HFFc6 (cell line): ENCODE results near the gene DYDC2. TPM values are rescaled to one million over a fixed set of nuclear protein-coding genes. Genes with fewer than 3 reads are reported as not detected.

Experiments
- DNase-seq: peaks from one replicate; pipeline ENCODE4 v3.0.0-alpha.2; 2018
- H3K27ac Mint-ChIP-seq: 2 replicates; pipeline ENCODE4 v1.8.0; 2020; ENCODE audit warnings: mild to moderate bottlenecking, mixed read lengths
- H3K27me3 Mint-ChIP-seq: 2 replicates; pipeline ENCODE4 v1.8.0; 2021; ENCODE audit warnings: mild to moderate bottlenecking, moderate library complexity, mixed read lengths; ENCODE audit not compliant: insufficient read depth
- H3K36me3 Mint-ChIP-seq: 2 replicates; pipeline ENCODE4 v1.8.0; 2021; ENCODE audit warnings: low read depth, mixed read lengths
- H3K4me1 Mint-ChIP-seq: 2 replicates; pipeline ENCODE4 v1.8.0; 2020; ENCODE audit warnings: low read depth, mixed read lengths
- H3K4me3 Mint-ChIP-seq: 2 replicates; pipeline ENCODE4 v1.8.0; 2020; ENCODE audit warnings: mild to moderate bottlenecking, moderate library complexity, mixed read lengths
- H3K9me3 Mint-ChIP-seq: 2 replicates; pipeline ENCODE4 v1.8.0; 2020; ENCODE audit warnings: mild to moderate bottlenecking, mixed read lengths
- CTCF ChIP-seq: fragments of 200-600 bp; sonication (generic); IDR thresholded peaks from 2 replicates; pipeline ENCODE4 v1.5.0; 2021; ENCODE audit warnings: antibody characterized with exemption, mild to moderate bottlenecking
- long read RNA-seq: library from polyadenylated mRNA; unstranded; transcript quantifications from one replicate; pipeline ENCODE4 v2.0.0, GENCODE V29; 2019
- total RNA-seq, 6 experiments: library from RNA; stranded (reverse); fragmentation: NEBNext Ultra II Directional; extraction: Animal tissue kit (Norgen Biotek cat#: 25700); gene quantifications; 2 replicates in 1 of 6; 3 replicates in 5 of 6; pipeline ENCODE4 v1.2.3, GENCODE V29; 2021

The DYDC2 gene
- not detected for total RNA-seq
- long read RNA-seq: 0 reads

- Mint-ChIP-seq H3K4me3 (no peak within 1 kb of the TSS), H3K36me3 (no peaks in the 10 kb centered on the region), H3K27me3 (peaks cover 26% of the 10 kb centered on the region), H3K9me3 (peaks cover 7% of the 10 kb centered on the region; the same call in 1 of the 2 replicates), H3K27ac (no peak within 1 kb of the TSS), H3K4me1 (no peaks in the 10 kb centered on the region)
- no peak for TF ChIP-seq CTCF
- DNase-seq: no peak
Observed at GRCh38 chr10:80356563-80356988, at the start of gene DYDC2, which contains the start of gene DYDC1. DYDC2 (plus strand) TSS chr10:80356781; CDS start chr10:80362444, 5,663 bp downstream. DYDC1 (minus strand) TSS chr10:80356755; CDS start chr10:80352601, 4,154 bp downstream.

- Mint-ChIP-seq H3K27me3 (peaks cover 6% of the 10 kb centered on the region; the same call in 1 of the 2 replicates), H3K27ac (no peak overlapping the region), H3K4me3 (no peak overlapping the region), H3K36me3 (no peaks in the 10 kb centered on the region), H3K4me1 (no peaks in the 10 kb centered on the region), H3K9me3 (no peaks in the 10 kb centered on the region; the same call in 1 of the 2 replicates)
- no peak for TF ChIP-seq CTCF
- DNase-seq: no peak
Observed at GRCh38 chr10:80313523-80313922, 43.1 kb upstream of the DYDC2 start.

GRCh38 chr10:80315391-80315790 is 41.2 kb upstream of the DYDC2 start:
- Mint-ChIP-seq H3K27me3 (peaks cover 4% of the 10 kb centered on the region; the same call in 1 of the 2 replicates), H3K36me3 (no peaks in the 10 kb centered on the region), H3K4me1 (no peaks in the 10 kb centered on the region), H3K27ac (no peak overlapping the region), H3K9me3 (no peaks in the 10 kb centered on the region; the same call in 1 of the 2 replicates), H3K4me3 (no peak overlapping the region)
- TF ChIP-seq CTCF: no peak
- no peak for DNase-seq

GRCh38 chr10:80318742-80319141 is 37.8 kb upstream of the DYDC2 start:
- H3K4me1 Mint-ChIP-seq: 0 out of 2 replicates have a peak, but pooled peaks cover under 1% of the 10 kb centered on the region
- H3K27ac Mint-ChIP-seq: no peak overlapping the region
- no peak for TF ChIP-seq CTCF
- DNase-seq: no peak
- no peak overlapping the region for H3K4me3 Mint-ChIP-seq
- no peaks in the 10 kb centered on the region for H3K36me3 Mint-ChIP-seq
- no peaks in the 10 kb centered on the region for H3K9me3 Mint-ChIP-seq
- H3K27me3 Mint-ChIP-seq: peaks cover 1% of the 10 kb centered on the region; the same call in 1 of the 2 replicates

- no peak overlapping the region for H3K27ac Mint-ChIP-seq
- H3K27me3 Mint-ChIP-seq: peaks cover 1% of the 10 kb centered on the region; the same call in 1 of the 2 replicates
- no peaks in the 10 kb centered on the region for H3K9me3 Mint-ChIP-seq
- H3K4me3 Mint-ChIP-seq: no peak overlapping the region
- no peaks in the 10 kb centered on the region for H3K36me3 Mint-ChIP-seq
- H3K4me1 Mint-ChIP-seq: peaks cover 6% of the 10 kb centered on the region
- TF ChIP-seq CTCF: no peak
- DNase-seq: no peak
Observed at GRCh38 chr10:80319318-80319717, 37.3 kb upstream of the DYDC2 start.
